ENCODE results near the gene PHLDB3.
"Not testable (repeated sequence)": the region's sequence is repeated elsewhere in the genome, so short reads cannot be mapped to it uniquely, and the experiment has no call there.

PHLDB3 gene

GRCh38 chr19:43450545-43450997, 54.0 kb downstream of the PHLDB3 start:
- Histone ChIP-seq H3K4me1 (ENCODE audit: control insufficient read depth, insufficient read depth, low read length, poor library complexity, severe bottlenecking) (peaks cover 8% of the 10 kb centered on the region), H3K36me3 (ENCODE audit: control insufficient read depth, insufficient read depth, low read length) (no peaks in the 10 kb centered on the region), H3K4me3 (ENCODE audit: insufficient read depth, low read depth, low read length, poor library complexity, severe bottlenecking) (no peak overlapping the region), H3K27ac (ENCODE audit: insufficient read depth, low read length, poor library complexity, severe bottlenecking) (no peak overlapping the region), H3K9me3 (ENCODE audit: control insufficient read depth, low read length) (no peaks in the 10 kb centered on the region), H3K27me3 (replicated peaks; ENCODE audit: control insufficient read depth, insufficient read depth, low read length, poor library complexity, severe bottlenecking) (no peaks in the 10 kb centered on the region)
- no peak for DNase-seq

DNA sequence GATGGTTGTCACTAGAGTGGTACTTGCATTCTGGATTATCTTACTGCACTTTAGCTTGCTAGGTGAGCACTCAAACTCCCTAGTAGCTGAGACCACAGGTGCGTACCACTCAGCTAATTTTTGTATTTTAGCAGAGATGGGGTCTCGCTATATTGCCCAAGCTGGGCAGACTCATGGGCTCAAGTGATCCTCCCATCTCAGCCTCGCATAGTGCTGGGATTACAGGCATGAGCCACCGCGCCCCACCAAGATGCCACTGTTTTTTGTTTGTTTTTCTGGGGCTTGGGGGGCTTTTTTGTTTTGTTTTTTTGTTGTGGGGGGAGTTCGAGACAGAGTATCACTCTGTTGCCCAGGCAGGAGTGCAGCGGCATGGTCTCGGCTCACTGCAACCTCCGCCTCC, 56.9 kb downstream of the PHLDB3 start:
- H3K4me3 ChIP-seq (ENCODE audit: insufficient read depth, low read depth, low read length, poor library complexity, severe bottlenecking), result no peak overlapping the region
- DNase-seq, result no peak
- no peak overlapping the region for H3K27ac ChIP-seq (ENCODE audit: insufficient read depth, low read length, poor library complexity, severe bottlenecking)
- no peaks in the 10 kb centered on the region for H3K27me3 ChIP-seq (replicated peaks; ENCODE audit: control insufficient read depth, insufficient read depth, low read length, poor library complexity, severe bottlenecking)
- no peaks in the 10 kb centered on the region for H3K9me3 ChIP-seq (ENCODE audit: control insufficient read depth, low read length)
- peaks cover 8% of the 10 kb centered on the region for H3K4me1 ChIP-seq (ENCODE audit: control insufficient read depth, insufficient read depth, low read length, poor library complexity, severe bottlenecking)
- no peaks in the 10 kb centered on the region for H3K36me3 ChIP-seq (ENCODE audit: control insufficient read depth, insufficient read depth, low read length)

DNA sequence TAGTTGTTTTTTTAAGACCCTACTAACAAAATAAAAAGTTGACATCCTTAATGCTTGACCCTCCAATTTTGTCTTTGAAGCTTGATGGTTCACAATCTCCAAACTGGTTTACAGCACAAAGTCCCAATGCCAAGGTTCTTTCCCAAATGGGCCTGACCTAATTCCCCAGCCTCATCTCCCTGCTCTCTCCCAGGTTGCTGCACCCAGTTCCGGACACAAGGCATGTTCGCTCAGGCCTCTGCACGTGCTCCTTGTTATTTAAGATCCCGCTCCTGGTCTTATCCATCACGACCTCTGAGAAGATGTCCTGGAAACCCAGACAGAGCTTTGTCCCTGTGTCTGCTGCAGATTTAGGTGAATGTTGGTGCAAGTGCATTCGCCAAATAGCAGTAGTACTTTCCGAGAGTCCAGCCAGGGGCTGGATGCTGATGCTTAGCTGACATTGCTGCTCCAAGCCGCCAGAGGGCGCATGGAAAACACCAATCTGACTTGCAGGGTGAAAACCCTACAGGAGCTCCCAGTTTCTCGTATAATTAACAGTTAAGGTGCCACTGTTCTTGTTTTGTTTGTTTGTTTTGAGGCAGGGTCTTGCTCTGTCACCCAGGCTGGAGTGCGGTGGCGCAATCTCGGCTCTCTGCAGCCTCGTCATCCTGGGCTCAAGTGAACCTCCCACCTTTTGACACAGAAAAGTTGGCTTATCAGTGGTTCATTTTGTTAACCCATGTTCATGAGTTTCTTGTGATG, 57.6 kb downstream of the PHLDB3 start:
- Histone ChIP-seq H3K4me3 (ENCODE audit: insufficient read depth, low read depth, low read length, poor library complexity, severe bottlenecking) (no peak overlapping the region), H3K9me3 (ENCODE audit: control insufficient read depth, low read length) (no peaks in the 10 kb centered on the region), H3K36me3 (ENCODE audit: control insufficient read depth, insufficient read depth, low read length) (no peaks in the 10 kb centered on the region), H3K27ac (ENCODE audit: insufficient read depth, low read length, poor library complexity, severe bottlenecking) (no peak overlapping the region), H3K4me1 (ENCODE audit: control insufficient read depth, insufficient read depth, low read length, poor library complexity, severe bottlenecking) (peaks cover 8% of the 10 kb centered on the region), H3K27me3 (replicated peaks; ENCODE audit: control insufficient read depth, insufficient read depth, low read length, poor library complexity, severe bottlenecking) (no peaks in the 10 kb centered on the region)
- peak; percentile 52 to 74 (median 69) for DNase-seq

DNA sequence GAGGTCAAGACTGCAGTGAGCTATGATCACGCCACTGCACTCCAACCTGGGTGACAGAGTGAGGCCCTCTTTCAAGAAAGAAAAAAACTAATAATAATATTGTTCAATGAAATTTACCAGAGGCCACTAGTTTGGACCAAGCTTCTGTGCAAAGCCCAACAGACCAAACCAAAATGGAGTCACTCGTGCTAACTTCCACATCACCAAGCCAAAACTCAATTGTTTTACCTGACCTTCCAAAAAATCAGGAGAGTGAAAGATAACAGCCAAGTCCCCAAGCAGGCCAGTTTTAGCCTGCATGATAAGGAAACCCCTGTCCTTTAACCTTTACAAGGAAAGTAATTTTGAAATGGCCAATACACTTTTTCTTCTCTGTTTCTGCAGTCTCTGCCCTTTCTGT, 59.1 kb downstream of the PHLDB3 start:
- no peak overlapping the region for H3K4me3 ChIP-seq (ENCODE audit: insufficient read depth, low read depth, low read length, poor library complexity, severe bottlenecking)
- DNase-seq, result no peak
- H3K27ac ChIP-seq (ENCODE audit: insufficient read depth, low read length, poor library complexity, severe bottlenecking), result no peak overlapping the region
- H3K36me3 ChIP-seq (ENCODE audit: control insufficient read depth, insufficient read depth, low read length), result no peaks in the 10 kb centered on the region
- H3K9me3 ChIP-seq (ENCODE audit: control insufficient read depth, low read length), result no peaks in the 10 kb centered on the region
- no peaks in the 10 kb centered on the region for H3K27me3 ChIP-seq (replicated peaks; ENCODE audit: control insufficient read depth, insufficient read depth, low read length, poor library complexity, severe bottlenecking)
- H3K4me1 ChIP-seq (ENCODE audit: control insufficient read depth, insufficient read depth, low read length, poor library complexity, severe bottlenecking), result peaks cover 8% of the 10 kb centered on the region

- no peaks in the 10 kb centered on the region for H3K27me3 ChIP-seq (replicated peaks; ENCODE audit: control insufficient read depth, insufficient read depth, low read length, poor library complexity, severe bottlenecking)
- no peak overlapping the region for H3K27ac ChIP-seq (ENCODE audit: insufficient read depth, low read length, poor library complexity, severe bottlenecking)
- no peaks in the 10 kb centered on the region for H3K9me3 ChIP-seq (ENCODE audit: control insufficient read depth, low read length)
- peaks cover 11% of the 10 kb centered on the region for H3K4me1 ChIP-seq (ENCODE audit: control insufficient read depth, insufficient read depth, low read length, poor library complexity, severe bottlenecking)
- no peak overlapping the region for H3K4me3 ChIP-seq (ENCODE audit: insufficient read depth, low read depth, low read length, poor library complexity, severe bottlenecking)
- DNase-seq, result no peak
- no peaks in the 10 kb centered on the region for H3K36me3 ChIP-seq (ENCODE audit: control insufficient read depth, insufficient read depth, low read length)
Measured at GRCh38 chr19:43444531-43445287, 59.8 kb downstream of the PHLDB3 start.

- not testable (repeated sequence) for H3K9me3 ChIP-seq (ENCODE audit: control insufficient read depth, low read length); DNase-seq; H3K36me3 ChIP-seq (ENCODE audit: control insufficient read depth, insufficient read depth, low read length); H3K27me3 ChIP-seq (replicated peaks; ENCODE audit: control insufficient read depth, insufficient read depth, low read length, poor library complexity, severe bottlenecking); H3K4me3 ChIP-seq (ENCODE audit: insufficient read depth, low read depth, low read length, poor library complexity, severe bottlenecking); H3K27ac ChIP-seq (ENCODE audit: insufficient read depth, low read length, poor library complexity, severe bottlenecking)
- peaks cover 16% of the 10 kb centered on the region for H3K4me1 ChIP-seq (ENCODE audit: control insufficient read depth, insufficient read depth, low read length, poor library complexity, severe bottlenecking)
Measured at GRCh38 chr19:43444091-43444490, 60.5 kb downstream of the PHLDB3 start.

GRCh38 chr19:43441716-43442115, 62.8 kb downstream of the PHLDB3 start:
- Histone ChIP-seq H3K9me3 (ENCODE audit: control insufficient read depth, low read length) (no peaks in the 10 kb centered on the region), H3K4me1 (ENCODE audit: control insufficient read depth, insufficient read depth, low read length, poor library complexity, severe bottlenecking) (peaks cover 28% of the 10 kb centered on the region), H3K36me3 (ENCODE audit: control insufficient read depth, insufficient read depth, low read length) (no peaks in the 10 kb centered on the region), H3K4me3 (ENCODE audit: insufficient read depth, low read depth, low read length, poor library complexity, severe bottlenecking) (no peak overlapping the region), H3K27ac (ENCODE audit: insufficient read depth, low read length, poor library complexity, severe bottlenecking) (no peak overlapping the region), H3K27me3 (replicated peaks; ENCODE audit: control insufficient read depth, insufficient read depth, low read length, poor library complexity, severe bottlenecking) (no peaks in the 10 kb centered on the region)
- DNase-seq, result no peak

DNA sequence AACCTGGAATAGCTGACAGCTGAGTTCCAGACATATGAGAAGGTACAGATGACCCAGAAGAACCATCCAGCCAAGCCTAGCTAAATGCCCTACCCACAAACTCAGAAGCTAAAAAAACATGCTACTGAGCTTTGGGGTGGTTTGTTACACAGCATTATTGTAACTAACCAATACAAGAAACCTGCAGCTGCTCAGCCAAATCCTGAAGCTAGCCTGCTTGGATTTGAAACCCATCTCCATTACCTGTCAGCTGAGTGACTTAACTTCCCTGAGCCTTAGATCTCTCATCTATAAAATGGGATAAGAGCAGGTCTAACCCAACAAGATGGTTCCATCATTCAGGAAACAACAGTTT, 64.9 kb downstream of the PHLDB3 start:
- H3K4me3 ChIP-seq (ENCODE audit: insufficient read depth, low read depth, low read length, poor library complexity, severe bottlenecking), result no peak overlapping the region
- no peaks in the 10 kb centered on the region for H3K36me3 ChIP-seq (ENCODE audit: control insufficient read depth, insufficient read depth, low read length)
- peaks cover 28% of the 10 kb centered on the region for H3K4me1 ChIP-seq (ENCODE audit: control insufficient read depth, insufficient read depth, low read length, poor library complexity, severe bottlenecking)
- DNase-seq, result no peak
- no peaks in the 10 kb centered on the region for H3K9me3 ChIP-seq (ENCODE audit: control insufficient read depth, low read length)
- H3K27me3 ChIP-seq (replicated peaks; ENCODE audit: control insufficient read depth, insufficient read depth, low read length, poor library complexity, severe bottlenecking), result no peaks in the 10 kb centered on the region
- peak overlapping the region; percentile 52 for H3K27ac ChIP-seq (ENCODE audit: insufficient read depth, low read length, poor library complexity, severe bottlenecking)

GRCh38 chr19:43439032-43439708, 65.4 kb downstream of the PHLDB3 start:
- Histone ChIP-seq H3K27me3 (replicated peaks; ENCODE audit: control insufficient read depth, insufficient read depth, low read length, poor library complexity, severe bottlenecking) (no peaks in the 10 kb centered on the region), H3K4me3 (ENCODE audit: insufficient read depth, low read depth, low read length, poor library complexity, severe bottlenecking) (no peak overlapping the region), H3K36me3 (ENCODE audit: control insufficient read depth, insufficient read depth, low read length) (no peaks in the 10 kb centered on the region), H3K4me1 (ENCODE audit: control insufficient read depth, insufficient read depth, low read length, poor library complexity, severe bottlenecking) (peaks cover 28% of the 10 kb centered on the region), H3K9me3 (ENCODE audit: control insufficient read depth, low read length) (no peaks in the 10 kb centered on the region), H3K27ac (ENCODE audit: insufficient read depth, low read length, poor library complexity, severe bottlenecking) (peak overlapping the region; percentile 85)
- DNase-seq, result peak; percentile 28 to 49 (median 44)
